Left renal cortex interstitium (tissue), 4 donors: ENCODE results near the gene FAM78B. TPM values are rescaled to one million over a fixed set of nuclear protein-coding genes. Genes with fewer than 3 reads are reported as not detected.

Experiments used
- DNase-seq, 4 donors: peaks; one replicate each; pipeline ENCODE4 v3.0.0-alpha.2; 2013; ENCODE audit warnings: low read depth in 4 of 4, low spot score in 2 of 4, missing footprints in 1 of 4
- polyA plus RNA-seq, 4 donors: library from polyadenylated mRNA; unstranded; fragments of 120-200 nt; gene quantifications; one replicate each; pipeline ENCODE4 v1.2.1, GENCODE V29; 2013; ENCODE audit not compliant: insufficient read length in 4 of 4

Gene FAM78B
- polyA plus RNA-seq, 4 donors: 1.1 to 3.9 (median 1.6) TPM

DNA sequence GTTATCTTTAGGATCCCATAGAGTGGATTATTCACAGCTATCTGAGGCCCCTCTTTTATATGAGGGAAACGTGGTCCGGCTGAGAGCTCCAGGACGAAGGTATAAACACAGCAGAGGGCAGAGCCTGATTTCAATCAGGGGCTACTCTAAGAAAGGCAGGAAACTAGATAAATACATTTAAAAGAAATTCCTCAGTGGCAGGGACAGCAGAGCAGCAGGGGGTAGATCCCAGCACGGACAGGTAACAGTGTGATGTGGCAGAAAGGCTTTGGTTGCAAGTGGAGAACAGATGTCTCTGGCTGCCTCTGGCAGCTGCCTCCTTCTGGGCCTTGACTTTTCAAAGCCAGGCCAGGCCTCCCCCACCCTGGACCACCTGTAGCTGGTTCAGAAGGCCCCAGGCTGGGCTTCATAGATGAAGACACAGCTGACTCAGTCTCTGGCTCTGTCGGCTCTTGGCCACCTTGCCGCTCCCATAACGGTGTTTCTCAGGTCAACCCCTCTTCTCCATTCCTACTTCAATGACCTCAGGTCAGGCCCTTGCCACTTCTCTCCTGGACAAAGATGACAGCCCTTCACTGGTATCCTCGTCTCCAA lies 43.8 kb downstream of the FAM78B start:
- no peak for DNase-seq

DNA sequence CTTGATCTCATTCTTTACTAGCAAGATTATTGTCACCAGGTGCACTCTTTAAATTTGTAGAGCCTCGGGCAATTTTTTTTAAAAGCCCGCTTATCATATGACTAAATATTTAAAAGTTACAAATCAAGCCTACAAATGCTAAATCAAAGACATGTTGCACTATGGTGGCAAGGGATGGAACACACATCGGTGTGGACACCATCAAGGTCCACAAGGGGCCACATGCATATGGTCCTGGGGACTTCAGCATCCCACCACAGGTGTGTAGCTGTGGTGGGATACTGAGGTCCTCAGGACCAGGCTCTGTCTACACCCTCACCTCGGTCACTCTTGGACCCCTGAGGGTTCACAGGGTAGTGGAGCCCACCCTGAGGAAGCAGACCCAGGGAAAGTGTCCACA lies 45.8 kb downstream of the FAM78B start:
- no peak for DNase-seq

DNA sequence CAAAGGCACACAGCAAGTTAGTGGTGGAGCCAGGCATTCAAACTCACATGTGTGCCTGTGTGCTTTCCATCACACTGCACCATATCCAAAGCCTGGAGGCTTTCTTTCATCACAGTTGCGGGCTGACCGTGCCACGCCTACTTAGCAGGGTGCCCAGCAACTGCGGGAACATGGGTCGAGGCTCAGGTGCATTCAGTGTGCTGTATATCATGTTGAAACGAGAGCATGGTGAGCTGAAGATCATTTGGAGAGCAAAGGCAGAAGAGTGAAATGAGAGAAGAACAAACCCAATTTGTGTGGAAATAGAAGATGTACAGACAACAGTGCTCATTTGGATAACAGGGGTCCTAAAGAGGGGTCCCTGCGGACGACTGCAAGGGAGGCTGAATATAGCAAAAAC lies 46.5 kb downstream of the FAM78B start:
- DNase-seq: no peak

DNA sequence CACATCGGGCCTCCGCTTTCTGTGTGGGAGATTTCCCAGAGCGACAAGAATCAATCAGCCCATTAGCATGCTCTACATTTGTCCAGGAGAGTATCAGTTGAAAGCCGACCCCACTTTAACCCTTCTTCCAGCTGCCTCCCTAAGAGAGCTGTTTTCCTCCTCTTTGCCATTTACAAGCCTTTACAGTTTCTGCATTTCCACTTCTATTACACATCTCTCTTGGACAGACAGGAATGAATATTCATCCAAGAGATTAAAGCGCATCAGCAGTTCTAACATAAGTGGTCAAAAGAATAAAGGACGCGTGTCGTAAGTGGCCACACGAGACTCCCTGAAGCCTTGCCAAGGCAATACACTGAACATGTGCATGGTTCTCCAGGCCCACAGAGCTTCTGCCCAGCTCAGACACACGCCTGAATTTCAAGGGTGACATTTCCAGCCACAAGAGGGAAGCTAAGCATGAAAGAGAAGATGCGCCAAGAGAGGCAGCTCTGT lies 47.3 kb downstream of the FAM78B start:
- no peak for DNase-seq

DNA sequence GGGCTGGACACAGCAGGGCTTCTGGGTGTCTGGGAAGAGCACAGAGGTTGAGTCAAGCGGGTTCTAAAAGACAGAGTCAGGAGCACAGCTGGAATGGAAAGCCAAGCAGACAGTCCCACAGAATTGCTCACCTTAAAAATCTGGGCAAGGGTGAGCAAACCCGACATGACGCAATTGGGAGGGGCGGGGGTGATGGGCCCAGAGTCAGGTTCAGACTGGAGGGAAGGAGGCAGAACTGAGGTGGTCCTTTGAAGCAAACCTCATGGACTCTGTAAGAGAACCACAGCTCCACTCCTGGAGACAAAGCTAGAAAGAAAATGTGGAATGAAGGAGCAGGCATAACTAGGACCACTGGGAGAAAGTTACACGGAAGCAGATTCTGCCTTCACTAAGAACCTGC lies 49.0 kb downstream of the FAM78B start:
- no peak for DNase-seq

DNA sequence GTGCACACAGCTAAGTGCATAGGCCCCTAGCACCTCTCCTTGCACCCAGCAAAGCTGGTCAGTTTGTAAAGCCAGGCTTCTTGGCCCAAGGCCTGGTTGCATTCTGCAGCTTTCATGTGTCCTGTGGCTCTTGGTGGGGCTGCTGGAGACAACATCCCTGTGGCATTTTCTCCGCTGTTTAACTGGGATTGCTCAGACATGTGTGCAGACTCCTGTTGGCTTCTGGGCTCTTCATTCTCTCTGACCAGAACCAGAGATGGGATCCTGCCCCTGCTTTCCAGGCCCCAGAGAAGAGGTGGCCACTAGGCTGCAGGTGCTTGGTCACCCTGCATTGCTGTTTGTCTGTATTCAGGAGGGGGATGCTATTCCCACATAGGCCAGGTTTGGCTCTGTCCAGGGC lies 50.8 kb downstream of the FAM78B start:
- no peak for DNase-seq

DNA sequence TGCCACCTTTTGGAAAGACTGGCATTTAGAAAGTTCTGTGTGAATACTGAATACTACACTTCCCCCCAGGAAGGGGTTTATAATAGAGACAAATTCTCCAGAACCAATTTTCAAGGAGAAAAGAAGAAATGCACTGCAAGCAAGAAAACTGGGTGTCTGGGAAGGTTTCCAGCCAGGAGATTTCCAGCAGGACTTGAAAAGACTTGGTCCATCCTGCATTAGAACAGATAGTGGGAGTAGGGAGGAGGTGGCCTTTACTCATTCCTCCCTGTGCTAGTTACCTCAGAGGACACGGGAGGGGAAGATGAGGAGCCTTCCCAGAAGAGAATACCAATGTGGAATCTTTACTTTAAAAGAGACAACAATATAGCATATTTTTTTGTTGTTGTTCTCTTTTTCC lies 52.4 kb downstream of the FAM78B start:
- DNase-seq: no peak

DNA sequence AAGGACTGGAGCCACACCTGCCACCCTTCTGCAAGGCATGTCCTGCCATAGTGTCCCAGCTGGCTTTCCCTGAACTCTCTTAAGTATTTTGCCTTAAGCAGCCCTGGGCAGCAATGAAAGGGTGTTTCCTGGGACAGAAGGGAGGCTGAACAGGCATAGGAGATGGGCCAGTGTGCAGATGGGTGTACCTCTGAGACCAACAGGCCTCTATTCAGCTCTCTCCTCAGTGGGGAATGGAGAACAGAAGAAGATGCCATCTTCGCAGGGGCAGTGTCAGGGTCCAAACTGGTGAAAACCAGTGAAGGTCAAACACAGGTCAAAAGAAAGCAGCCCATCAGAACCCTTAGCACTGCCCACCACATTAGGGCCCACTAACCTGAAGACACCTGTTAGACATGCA lies 53.2 kb downstream of the FAM78B start:
- DNase-seq: no peak

DNA sequence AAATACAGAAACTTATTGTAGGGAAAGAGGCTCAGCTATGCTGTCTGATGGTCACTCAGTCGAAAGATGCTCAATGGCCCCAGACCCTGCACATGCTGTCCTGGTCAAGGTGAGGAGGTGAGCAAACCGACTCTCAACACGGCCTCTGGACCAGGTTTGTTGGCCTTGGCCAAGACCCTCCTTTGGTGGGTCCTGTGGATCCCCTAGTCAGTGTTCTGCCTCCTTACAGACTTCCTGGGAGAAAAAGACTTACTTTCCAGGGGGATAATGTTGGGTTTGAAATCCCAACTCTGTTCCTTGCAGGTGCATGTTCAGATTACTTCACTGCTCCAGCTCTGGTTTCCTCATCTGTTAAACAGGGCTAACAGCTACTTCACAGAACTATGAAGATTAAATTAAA lies 53.8 kb downstream of the FAM78B start:
- no peak for DNase-seq

DNA sequence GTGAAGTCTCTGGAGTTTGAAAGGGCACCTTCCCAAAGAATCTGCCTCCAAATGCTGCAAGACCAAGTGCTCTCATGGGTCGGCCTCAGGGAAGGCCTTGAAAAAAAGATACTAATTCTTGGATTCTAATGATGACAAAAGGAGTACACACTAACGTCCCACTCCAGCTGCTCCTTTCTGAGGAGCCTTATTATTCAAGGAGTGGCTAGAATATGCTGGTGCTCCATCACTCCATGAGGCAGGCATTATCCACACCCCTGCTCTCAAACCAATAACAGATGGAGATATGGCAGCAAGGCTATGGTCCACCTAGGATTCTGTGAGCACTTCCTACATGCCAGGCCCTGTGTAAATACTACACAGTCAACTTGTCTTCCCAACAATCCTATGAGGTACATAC lies 54.4 kb downstream of the FAM78B start:
- DNase-seq: no peak

DNA sequence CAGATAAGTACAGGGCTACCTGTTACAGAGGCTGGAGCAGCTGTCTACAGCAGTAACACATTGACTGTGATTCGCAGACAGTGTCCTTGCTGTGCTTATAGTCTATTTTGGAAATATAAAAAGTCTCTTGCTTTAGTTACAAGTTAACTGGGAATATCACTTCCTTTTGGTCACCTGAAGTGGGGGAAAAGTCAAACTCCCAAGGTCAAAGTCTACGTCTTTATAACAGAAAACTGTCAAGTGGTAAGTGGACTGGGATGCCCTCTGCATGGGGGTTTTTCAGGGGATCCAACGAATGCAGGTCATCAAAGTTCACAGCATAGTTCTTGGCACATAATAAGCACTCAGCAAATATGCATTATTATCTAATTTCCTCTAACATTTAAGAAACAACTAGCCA lies 55.4 kb downstream of the FAM78B start:
- DNase-seq: no peak

DNA sequence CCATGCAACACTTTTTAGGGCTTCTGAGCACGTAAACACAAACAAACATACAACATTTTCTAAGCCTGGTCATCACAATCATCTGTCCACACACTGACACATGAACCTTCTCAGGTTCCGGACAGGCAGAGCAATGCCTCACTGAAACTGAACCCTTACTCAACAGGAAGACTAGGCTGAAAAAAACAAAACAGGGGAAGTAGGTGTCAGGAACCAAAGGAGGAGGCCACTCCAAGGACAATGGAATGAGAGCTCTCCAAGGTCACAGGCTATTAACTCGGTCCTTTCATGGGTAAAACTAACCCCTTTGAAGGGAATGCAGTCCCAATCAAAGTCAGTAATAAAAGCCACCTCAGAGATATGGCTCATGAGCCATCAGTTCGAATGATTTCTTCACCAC lies 76.6 kb downstream of the FAM78B start:
- peak in 3 of 4 donors; percentile 27 to 31 (median 28) for DNase-seq

DNA sequence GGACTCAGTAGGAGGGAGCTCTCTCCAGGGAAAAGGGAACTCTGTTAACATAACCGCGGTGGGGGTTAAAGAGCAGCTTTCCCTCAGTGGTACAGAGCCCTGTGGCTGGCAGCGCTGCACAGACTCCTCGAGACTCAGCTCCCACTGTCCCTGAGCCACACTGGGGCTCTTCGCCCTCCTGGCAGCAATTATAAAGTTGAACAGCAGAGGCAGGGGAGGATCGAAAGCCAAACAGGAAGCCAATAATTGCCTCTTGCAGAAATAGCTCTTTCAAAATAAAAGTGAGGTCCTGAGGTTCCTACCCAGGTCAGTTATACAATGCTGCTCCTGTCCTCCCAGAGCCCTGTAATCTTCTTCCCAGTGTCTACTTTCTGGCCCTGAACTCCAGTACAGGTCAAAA lies 77.0 kb downstream of the FAM78B start:
- peak in 1 of 4 donors; percentile 17 for DNase-seq

DNA sequence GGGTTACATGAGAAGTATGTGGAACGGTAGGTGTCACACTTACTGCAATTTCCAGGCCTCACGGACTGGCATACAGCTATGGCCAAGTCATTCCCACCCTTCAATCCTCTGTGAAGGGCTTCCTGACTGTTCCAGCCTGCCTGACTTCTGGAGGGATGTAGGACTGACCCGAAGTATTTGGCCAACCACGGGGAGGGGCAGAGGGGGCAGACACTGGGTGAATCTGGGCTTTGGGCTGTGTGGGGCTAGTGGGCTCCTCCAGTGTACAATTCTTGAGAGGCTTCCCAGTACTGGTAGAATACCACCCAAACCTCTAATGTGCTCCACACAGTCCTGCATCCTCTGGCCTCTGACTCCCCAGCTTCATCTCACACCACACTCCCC lies 78.2 kb downstream of the FAM78B start:
- no peak for DNase-seq

DNA sequence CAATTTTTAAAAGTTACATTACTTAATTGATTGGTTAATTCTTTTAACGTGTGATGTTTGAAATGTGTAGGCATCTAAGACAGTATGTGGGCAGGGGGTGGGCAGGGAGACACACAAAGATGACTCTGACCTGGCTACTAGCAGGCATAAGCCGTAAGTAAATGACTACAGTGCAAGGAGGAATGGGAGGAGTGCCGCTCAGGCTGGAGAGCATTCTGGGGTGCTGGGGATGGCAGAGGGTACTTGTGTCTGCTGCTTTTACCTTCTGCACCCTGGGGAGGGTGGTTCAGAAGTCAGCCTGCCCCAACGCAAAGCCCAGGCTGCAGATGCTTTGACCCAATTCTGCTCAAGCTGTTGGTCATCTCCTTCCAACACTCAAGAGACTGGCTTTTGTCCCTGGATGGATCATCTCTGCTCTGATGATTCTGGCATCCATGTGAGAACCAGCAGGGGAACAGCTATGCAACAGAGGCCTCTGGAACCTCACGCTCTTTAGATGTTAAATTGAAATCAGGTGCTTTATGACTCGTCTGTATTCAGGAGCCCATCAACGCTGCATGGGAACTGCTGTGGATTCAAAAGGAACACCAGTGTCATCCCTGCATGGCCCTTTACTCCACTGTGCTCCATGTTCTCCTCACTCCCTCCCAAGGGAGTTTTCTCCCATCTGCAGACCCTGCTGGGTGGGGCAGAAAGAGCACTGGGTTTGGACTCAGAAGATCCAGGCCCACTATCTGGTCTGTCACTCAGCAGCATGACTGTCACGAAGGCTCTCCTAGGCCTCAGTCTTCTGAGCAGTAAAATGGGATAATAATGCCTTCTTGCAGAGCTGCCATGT lies 78.8 kb downstream of the FAM78B start:
- DNase-seq: no peak

DNA sequence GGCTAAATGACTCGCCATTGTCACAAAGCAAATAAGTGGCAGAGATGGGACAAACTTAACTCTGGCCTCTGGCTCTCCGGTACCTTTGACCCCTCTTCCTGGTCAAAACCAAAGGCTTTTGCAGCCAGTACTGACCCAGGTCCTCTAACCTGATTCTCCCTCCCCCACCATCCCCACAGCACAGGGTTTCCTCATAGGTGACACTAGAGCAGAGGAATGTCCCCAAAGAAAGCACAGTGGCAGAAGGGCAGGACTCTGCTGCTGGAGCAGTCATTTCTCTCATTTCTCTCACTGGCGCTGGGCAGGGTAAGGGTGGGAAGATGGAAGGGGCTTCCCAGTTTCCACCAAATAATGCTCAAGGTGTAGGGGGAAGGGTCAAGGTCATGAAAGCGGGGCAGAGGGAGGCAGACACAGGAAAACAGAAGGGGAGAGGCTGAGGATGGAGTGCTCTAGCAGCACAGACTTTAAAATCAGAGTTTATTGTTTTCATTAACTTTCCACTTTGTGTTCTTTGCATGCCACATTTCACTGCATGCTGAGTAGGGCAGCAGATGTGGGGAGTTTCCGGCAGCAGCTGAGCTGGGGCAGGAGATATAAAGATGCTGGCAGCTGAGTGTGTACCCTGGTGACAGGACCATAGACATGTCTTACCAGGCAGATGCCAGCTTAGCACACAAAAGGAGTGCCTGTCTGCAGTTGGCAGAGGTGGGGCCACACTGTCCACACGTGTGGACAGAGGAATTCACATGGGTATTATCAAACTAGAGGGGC lies 80.5 kb downstream of the FAM78B start:
- DNase-seq: no peak

DNA sequence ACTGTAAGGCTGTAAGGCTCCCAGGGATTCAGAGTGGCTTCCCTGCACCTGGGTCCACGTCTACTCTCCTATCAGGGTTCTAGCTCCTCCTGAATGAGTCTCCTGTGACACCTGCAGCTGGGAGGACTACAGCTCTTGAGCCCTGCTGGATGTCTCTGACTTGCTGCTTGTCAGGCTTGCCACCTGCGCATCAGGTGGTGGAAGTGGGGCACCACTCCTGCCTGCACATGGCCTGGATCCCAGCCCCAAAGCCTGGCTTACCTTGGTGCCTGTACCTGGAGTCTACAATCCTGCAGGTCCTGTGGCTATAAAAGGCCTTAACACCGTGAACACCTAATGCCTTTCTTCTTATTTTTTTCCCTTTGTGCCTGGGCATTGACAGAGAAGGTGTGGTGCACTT lies 82.2 kb downstream of the FAM78B start:
- no peak for DNase-seq

DNA sequence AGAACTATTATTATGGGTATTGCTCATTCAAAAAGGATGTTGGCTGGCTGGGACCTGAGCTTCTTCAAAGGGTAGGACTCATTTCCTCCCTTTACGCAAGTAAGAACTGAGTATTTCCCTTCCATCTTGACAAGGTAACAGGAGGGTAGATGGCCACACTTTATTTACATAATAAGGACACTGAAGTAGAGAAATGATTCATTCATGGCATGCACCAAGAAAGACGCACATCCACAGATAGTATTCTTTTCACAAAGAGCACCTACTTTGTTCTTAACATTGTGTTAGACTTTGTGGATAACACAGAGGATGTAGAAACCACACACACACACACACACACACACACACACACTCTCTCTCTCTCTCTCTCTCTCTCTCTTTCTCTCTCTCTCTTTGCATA lies 82.9 kb downstream of the FAM78B start:
- DNase-seq: no peak

DNA sequence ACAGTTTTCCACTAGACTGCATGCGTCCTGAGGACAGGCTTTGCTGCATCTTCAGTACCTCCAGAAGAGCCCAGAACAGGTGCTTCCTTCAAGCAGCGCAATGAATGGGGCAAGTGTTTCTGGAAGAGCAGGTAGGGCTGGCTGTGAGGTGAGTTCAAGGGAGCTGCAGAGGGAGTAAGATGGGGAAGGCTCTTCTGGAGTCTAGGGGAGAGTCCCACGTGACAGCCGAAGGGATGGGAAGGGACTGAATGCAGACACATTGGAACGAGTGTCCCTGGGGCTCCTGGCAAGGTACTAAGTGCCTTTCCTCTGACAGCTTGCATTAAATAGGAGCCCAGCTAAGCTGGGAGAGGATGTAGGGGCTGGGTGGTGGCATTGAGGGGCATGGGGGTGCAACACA lies 84.2 kb downstream of the FAM78B start:
- no peak for DNase-seq

DNA sequence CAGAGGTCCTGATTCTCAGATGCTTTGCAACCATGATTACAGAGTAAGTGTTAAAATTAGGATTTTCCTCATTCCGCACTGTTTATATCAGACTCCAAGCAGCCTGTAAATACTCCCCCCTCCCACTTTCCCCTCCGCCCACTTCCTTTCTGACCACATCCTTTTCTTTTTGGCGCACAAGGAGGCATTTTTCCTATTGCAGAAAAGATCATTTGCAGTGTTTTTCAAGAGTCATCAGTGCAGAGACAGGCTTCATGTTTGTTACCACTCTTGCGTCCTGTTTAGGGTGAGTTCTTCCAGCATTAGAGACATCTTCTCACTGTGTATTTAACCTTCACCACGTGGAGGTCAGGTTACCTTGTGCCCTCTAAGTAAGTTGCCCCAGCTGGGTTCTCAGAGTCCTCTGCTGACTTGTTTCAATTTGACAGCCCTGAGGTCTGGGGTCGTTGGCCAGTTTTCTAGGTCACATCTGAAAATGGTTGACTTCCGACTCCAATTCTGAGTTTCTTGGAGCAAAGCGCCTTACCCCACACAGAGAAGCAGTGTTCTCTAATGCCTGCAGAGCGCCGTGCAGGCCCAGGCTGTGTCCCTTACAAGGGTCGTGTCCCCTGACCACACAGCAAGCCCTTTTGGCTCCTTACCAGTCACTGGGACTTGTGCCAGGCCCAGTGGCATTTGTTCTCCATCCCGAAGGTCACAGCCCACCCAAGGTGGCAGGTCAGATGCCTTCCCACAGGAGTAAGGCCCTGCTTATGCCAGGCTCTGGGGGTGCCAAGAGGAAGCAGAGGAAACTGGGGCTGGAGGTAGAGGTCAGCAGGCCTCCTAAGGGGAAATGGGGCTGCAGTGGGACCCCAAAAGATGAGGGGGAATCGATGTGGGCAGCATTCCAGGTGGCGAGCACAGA lies 85.6 kb downstream of the FAM78B start:
- no peak for DNase-seq
